DOHH2 (cell line): ENCODE results near the gene GUCD1.

Experiments used
- H3F3A ChIP-seq: fragments of 200-600 bp; sonication (generic), shearing (Covaris generic); 2 replicates; pipeline ENCODE4 v1.6.0; 2016; ENCODE audit warnings: antibody characterized with exemption, mild to moderate bottlenecking; ENCODE audit not compliant: control insufficient read depth, insufficient read depth
- H3K27ac ChIP-seq: fragments of 200-600 bp; sonication (generic); 2 replicates; pipeline ENCODE4 v1.5.1; 2014; ENCODE audit warnings: low read depth, mild to moderate bottlenecking, low read length, moderate library complexity
- H3K27me3 ChIP-seq: fragments of 200-600 bp; sonication (generic); 2 replicates; pipeline ENCODE4 v1.6.1; 2014; ENCODE audit warnings: mild to moderate bottlenecking, low read length, mixed read lengths; ENCODE audit not compliant: control insufficient read depth
- H3K36me3 ChIP-seq: fragments of 200-600 bp; sonication (generic); 2 replicates; pipeline ENCODE4 v1.6.1; 2014; ENCODE audit warnings: mild to moderate bottlenecking, low read length, moderate library complexity, mixed read lengths; ENCODE audit not compliant: control insufficient read depth
- H3K4me1 ChIP-seq: fragments of 200-600 bp; sonication (generic); 2 replicates; pipeline ENCODE4 v1.6.1; 2014; ENCODE audit warnings: mild to moderate bottlenecking, low read length, mixed read lengths; ENCODE audit not compliant: control insufficient read depth
- H3K4me2 ChIP-seq: fragments of 200-600 bp; sonication (generic); 2 replicates; pipeline ENCODE4 v1.6.0; 2014; ENCODE audit warnings: mild to moderate bottlenecking, low read length, moderate library complexity
- H3K4me3 ChIP-seq: fragments of 200-600 bp; sonication (generic); 2 replicates; pipeline ENCODE4 v1.5.1; 2014; ENCODE audit warnings: mild to moderate bottlenecking, low read length, mixed read lengths
- H3K79me2 ChIP-seq: fragments of 200-600 bp; sonication (generic); 2 replicates; pipeline ENCODE4 v1.6.1; 2014; ENCODE audit warnings: mild to moderate bottlenecking, low read length, mixed read lengths; ENCODE audit not compliant: control insufficient read depth
- H3K9me2 ChIP-seq: fragments of 200-600 bp; sonication (generic); replicated peaks from 2 replicates; pipeline ENCODE4 v1.6.1; 2014; ENCODE audit warnings: mild to moderate bottlenecking, low read length, mixed read lengths; ENCODE audit not compliant: control insufficient read depth
- H3K9me3 ChIP-seq: fragments of 200-600 bp; sonication (generic); 2 replicates; pipeline ENCODE4 v1.6.1; 2014; ENCODE audit warnings: antibody characterized with exemption, low read length, mixed read lengths; ENCODE audit not compliant: control insufficient read depth, insufficient read depth
- H4K20me1 ChIP-seq: fragments of 200-600 bp; sonication (generic); 2 replicates; pipeline ENCODE4 v1.6.0; 2014; ENCODE audit warnings: low read depth, mild to moderate bottlenecking, antibody characterized with exemption, low read length, moderate library complexity; ENCODE audit not compliant: control insufficient read depth, insufficient read depth
- EZH2phosphoT487 ChIP-seq: fragments of 200-600 bp; sonication (generic); IDR thresholded peaks from 2 replicates; pipeline ENCODE4 v1.6.1; 2017; ENCODE audit warnings: borderline replicate concordance, mild to moderate bottlenecking, antibody characterized with exemption, low read length, moderate library complexity, mixed read lengths
- TF ChIP-seq, protein P1 (sequence below): fragments of 200-600 bp; sonication (generic); IDR thresholded peaks from one replicate; pipeline ENCODE4 v1.5.1; 2014; ENCODE audit warnings: antibody characterized with exemption, mild to moderate bottlenecking, low read depth, low read length; ENCODE audit not compliant: poor library complexity, severe bottlenecking

GUCD1 gene

DNA sequence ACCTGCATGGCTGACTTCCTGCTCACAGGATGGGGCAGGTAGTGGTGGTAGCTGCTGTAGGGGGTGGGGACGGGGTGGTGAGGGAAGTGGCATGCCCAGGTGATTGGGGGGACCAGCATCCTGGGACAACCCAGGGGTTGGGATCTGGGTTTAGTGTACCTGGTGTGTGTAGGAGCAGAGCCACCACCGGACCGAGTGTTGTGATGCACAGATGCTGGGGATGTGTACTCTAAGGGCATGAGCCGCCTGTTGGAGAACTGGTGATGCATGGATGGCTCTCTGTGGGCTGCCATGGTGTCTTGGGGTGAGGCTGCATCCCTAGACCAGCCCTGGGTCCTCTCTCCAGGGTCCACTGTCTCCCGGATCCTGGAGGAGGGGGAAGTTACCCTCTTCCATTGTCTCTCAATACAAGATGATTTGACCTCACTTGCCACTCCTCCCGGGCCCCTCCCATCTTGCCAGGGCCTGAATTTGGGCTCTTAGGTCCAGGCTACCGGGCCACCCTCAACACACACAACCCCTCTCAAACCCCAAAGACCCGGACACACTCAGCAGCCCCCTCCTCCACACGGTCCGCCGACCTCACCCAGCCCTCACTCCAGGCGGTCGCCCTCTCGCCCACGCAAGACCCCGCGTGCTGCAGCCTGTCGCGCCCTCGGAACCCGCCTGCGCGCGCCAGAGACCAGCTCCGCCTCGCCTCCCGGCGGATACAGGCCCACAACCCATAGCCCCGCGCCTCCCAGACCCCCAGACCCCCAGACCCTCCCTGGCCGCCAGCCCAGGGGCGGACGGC lies 37.3 kb upstream of the GUCD1 start:
- 0 out of 2 replicates have a peak, but pooled peaks have one; percentile 63 for TF ChIP-seq EZH2phosphoT487
- TF ChIP-seq, protein P1, sequence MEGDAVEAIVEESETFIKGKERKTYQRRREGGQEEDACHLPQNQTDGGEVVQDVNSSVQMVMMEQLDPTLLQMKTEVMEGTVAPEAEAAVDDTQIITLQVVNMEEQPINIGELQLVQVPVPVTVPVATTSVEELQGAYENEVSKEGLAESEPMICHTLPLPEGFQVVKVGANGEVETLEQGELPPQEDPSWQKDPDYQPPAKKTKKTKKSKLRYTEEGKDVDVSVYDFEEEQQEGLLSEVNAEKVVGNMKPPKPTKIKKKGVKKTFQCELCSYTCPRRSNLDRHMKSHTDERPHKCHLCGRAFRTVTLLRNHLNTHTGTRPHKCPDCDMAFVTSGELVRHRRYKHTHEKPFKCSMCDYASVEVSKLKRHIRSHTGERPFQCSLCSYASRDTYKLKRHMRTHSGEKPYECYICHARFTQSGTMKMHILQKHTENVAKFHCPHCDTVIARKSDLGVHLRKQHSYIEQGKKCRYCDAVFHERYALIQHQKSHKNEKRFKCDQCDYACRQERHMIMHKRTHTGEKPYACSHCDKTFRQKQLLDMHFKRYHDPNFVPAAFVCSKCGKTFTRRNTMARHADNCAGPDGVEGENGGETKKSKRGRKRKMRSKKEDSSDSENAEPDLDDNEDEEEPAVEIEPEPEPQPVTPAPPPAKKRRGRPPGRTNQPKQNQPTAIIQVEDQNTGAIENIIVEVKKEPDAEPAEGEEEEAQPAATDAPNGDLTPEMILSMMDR: no peak
- H3K4me2 ChIP-seq: peak overlapping the region; percentile 65
- H3K9me2 ChIP-seq: no peaks in the 10 kb centered on the region
- no peaks in the 10 kb centered on the region for H3K79me2 ChIP-seq
- H4K20me1 ChIP-seq: no peaks in the 10 kb centered on the region
- H3K27ac ChIP-seq: no peak overlapping the region
- no peaks in the 10 kb centered on the region for H3K9me3 ChIP-seq
- H3K27me3 ChIP-seq: peaks cover 20% of the 10 kb centered on the region
- H3K4me1 ChIP-seq: peaks cover 3% of the 10 kb centered on the region; the same call in 1 of the 2 replicates
- H3F3A ChIP-seq: no peaks in the 10 kb centered on the region
- H3K36me3 ChIP-seq: no peaks in the 10 kb centered on the region
- peak overlapping the region; percentile 55 for H3K4me3 ChIP-seq

- H3K9me3 ChIP-seq: no peaks in the 10 kb centered on the region
- H3K4me3 ChIP-seq: no peak overlapping the region
- no peaks in the 10 kb centered on the region for H3K36me3 ChIP-seq
- no peaks in the 10 kb centered on the region for H3K79me2 ChIP-seq
- H3K27me3 ChIP-seq: peaks cover 20% of the 10 kb centered on the region
- H3K27ac ChIP-seq: no peak overlapping the region
- H4K20me1 ChIP-seq: no peaks in the 10 kb centered on the region
- H3K9me2 ChIP-seq: no peaks in the 10 kb centered on the region
- TF ChIP-seq, protein P1: no peak
- no peak for TF ChIP-seq EZH2phosphoT487
- no peaks in the 10 kb centered on the region for H3F3A ChIP-seq
- H3K4me1 ChIP-seq: peaks cover 3% of the 10 kb centered on the region; the same call in 1 of the 2 replicates
- H3K4me2 ChIP-seq: no peak overlapping the region
Measured at GRCh38 chr22:24591286-24591830, 36.4 kb upstream of the GUCD1 start.

DNA sequence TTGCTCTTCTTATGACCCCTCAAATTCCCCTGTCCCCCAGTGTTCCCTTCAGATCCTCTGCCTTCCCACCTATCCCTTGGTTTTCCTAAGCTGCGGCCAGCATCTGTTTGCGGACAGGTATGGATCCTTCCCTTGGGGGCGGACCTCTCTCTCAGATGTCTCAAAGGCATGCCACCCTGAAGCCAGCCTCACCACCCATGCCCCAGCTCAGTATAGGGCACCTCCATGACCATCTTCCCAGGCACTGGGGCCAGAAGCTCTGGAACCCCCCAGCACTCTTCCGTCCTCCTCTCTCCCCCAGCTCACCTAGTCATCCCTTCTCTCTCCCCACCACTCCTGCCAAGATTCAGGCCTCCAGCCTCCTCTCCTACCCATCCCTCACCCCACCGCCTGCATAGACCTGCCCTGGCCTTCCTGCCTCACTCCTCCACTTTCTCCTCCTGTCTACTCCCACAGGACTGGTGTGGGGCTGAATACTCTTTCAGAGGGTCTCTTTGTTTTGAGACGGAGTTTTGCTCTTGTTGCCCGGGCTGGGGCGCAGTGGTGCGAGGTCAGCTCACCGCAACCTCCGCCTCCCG lies 35.7 kb upstream of the GUCD1 start:
- Histone ChIP-seq H3K4me3 (no peak overlapping the region), H3K27me3 (peaks cover 20% of the 10 kb centered on the region), H3K36me3 (no peaks in the 10 kb centered on the region), H4K20me1 (no peaks in the 10 kb centered on the region), H3K9me2 (no peaks in the 10 kb centered on the region), H3K4me2 (no peak overlapping the region), H3K79me2 (no peaks in the 10 kb centered on the region), H3K27ac (no peak overlapping the region), H3F3A (no peaks in the 10 kb centered on the region), H3K9me3 (no peaks in the 10 kb centered on the region), H3K4me1 (peaks cover 3% of the 10 kb centered on the region; the same call in 1 of the 2 replicates)
- TF ChIP-seq EZH2phosphoT487: no peak
- TF ChIP-seq, protein P1: no peak
